H1 (cell line): ENCODE results near the gene TRAF6. TPM values are rescaled to one million over a fixed set of nuclear protein-coding genes. Genes with fewer than 3 reads are reported as not detected.

Experiments
- CTCF ChIA-PET: fragments of 300-600 bp; sonication (Branson Sonifier 250); formaldehyde crosslinking; loops from one replicate; lab custom pipeline; 2021; ENCODE audit not compliant: partially characterized antibody; lab: Charles Lee
- POLR2A ChIA-PET: fragments of 300-600 bp; sonication (Branson Sonifier 250); formaldehyde crosslinking; loops from one replicate; lab custom pipeline; 2021; ENCODE audit warnings: inconsistent platforms; ENCODE audit not compliant: partially characterized antibody; lab: Charles Lee
- DNase-seq, 2 experiments: peaks; one replicate each; pipeline versions ENCODE4 v3.0.0 to v3.0.0-alpha.2; 2010 to 2022; ENCODE audit warnings: low spot score in 2 of 2, low read depth in 1 of 2, mixed read lengths in 1 of 2
- FAIRE-seq: peaks from 2 replicates; lab custom pipeline; 2011; peaks lifted over from hg19 to GRCh38; lab: Jason Lieb, UNC
- H2AFZ ChIP-seq: 2 replicates; pipeline ENCODE4 v1.8.1; 2012; ENCODE audit warnings: low read length, inconsistent platforms
- H2AK5ac ChIP-seq: 2 replicates; pipeline ENCODE4 v1.6.1; 2013; ENCODE audit warnings: low read depth, low read length
- H2BK120ac ChIP-seq: replicated peaks from 2 replicates; pipeline ENCODE3; 2013; ENCODE audit warnings: low read depth, low read length, inconsistent platforms
- H2BK12ac ChIP-seq: 2 replicates; pipeline ENCODE4 v1.6.1; 2013; ENCODE audit warnings: low read depth, low read length
- H2BK15ac ChIP-seq: 2 replicates; pipeline ENCODE4 v1.6.1; 2013; ENCODE audit warnings: low read length
- H2BK20ac ChIP-seq: 2 replicates; pipeline ENCODE4 v1.6.1; 2013; ENCODE audit warnings: low read length
- H2BK5ac ChIP-seq: 2 replicates; pipeline ENCODE4 v1.6.1; 2013; ENCODE audit warnings: low read depth, low read length
- H3K14ac ChIP-seq: 2 replicates; pipeline ENCODE4 v1.6.1; 2013; ENCODE audit warnings: inconsistent platforms; ENCODE audit not compliant: insufficient read length
- H3K18ac ChIP-seq: 2 replicates; pipeline ENCODE4 v1.6.1; 2013; ENCODE audit warnings: low read length; ENCODE audit errors: extremely low read depth
- H3K23ac ChIP-seq: 2 replicates; pipeline ENCODE4 v1.6.1; 2013; ENCODE audit warnings: inconsistent platforms; ENCODE audit not compliant: insufficient read length
- H3K23me2 ChIP-seq: 2 replicates; pipeline ENCODE4 v1.6.1; 2013; ENCODE audit warnings: low read depth, low read length
- H3K27ac ChIP-seq: 2 replicates; pipeline ENCODE4 v1.6.1; 2011; ENCODE audit warnings: low read depth, low read length, inconsistent platforms
- H3K27me3 ChIP-seq, 4 experiments: replicated peaks in 1 of 4; 1 replicate in 1 of 4; 2 replicates in 3 of 4; pipeline versions ENCODE4 v1.6.1 to v1.8.1; 2011 to 2013; ENCODE audit warnings: low read length in 3 of 4, mild to moderate bottlenecking in 3 of 4, inconsistent platforms in 2 of 4, mixed read lengths in 2 of 4, moderate library complexity in 1 of 4; ENCODE audit not compliant: control insufficient read depth in 3 of 4, insufficient read depth in 3 of 4; ENCODE audit errors: extremely low read depth in 1 of 4
- H3K36me3 ChIP-seq, 4 experiments: 2 replicates each; pipeline versions ENCODE4 v1.6.1 to v1.8.1; 2011 to 2013; ENCODE audit warnings: mild to moderate bottlenecking in 4 of 4, low read length in 3 of 4, moderate library complexity in 2 of 4, control low read depth in 1 of 4, inconsistent platforms in 1 of 4; ENCODE audit not compliant: insufficient read depth in 4 of 4, control insufficient read depth in 2 of 4
- H3K4ac ChIP-seq: replicated peaks from 2 replicates; pipeline ENCODE3; 2013; ENCODE audit warnings: low read length, low read depth, mixed read lengths, inconsistent platforms; ENCODE audit not compliant: insufficient read length
- H3K4me1 ChIP-seq, 4 experiments: replicated peaks in 1 of 4; 1 replicate in 1 of 4; 2 replicates in 3 of 4; pipeline versions ENCODE4 v1.6.1 to v1.8.1; 2011 to 2013; ENCODE audit warnings: low read length in 3 of 4, inconsistent platforms in 2 of 4, mixed read lengths in 1 of 4; ENCODE audit not compliant: insufficient read depth in 4 of 4, control insufficient read depth in 3 of 4
- H3K4me2 ChIP-seq, 2 experiments: 2 replicates each; pipeline versions ENCODE4 v1.6.1 to v1.8.1; 2011 to 2013; ENCODE audit warnings: low read depth in 2 of 2, low read length in 2 of 2, control low read depth in 1 of 2, inconsistent platforms in 1 of 2, mild to moderate bottlenecking in 1 of 2; ENCODE audit not compliant: insufficient read depth in 1 of 2
- H3K4me3 ChIP-seq, 4 experiments: fragments of 200-600, 300-600 bp in 1 of 4; sonication (generic), shearing (Covaris generic), sonication (Bioruptor Twin) in 1 of 4; 2 replicates each; pipeline versions ENCODE4 v1.5.1 to v1.8.1; 2011 to 2016; ENCODE audit warnings: low read length in 4 of 4, low read depth in 3 of 4, control low read depth in 2 of 4, inconsistent platforms in 2 of 4, mild to moderate bottlenecking in 2 of 4, mixed read lengths in 1 of 4, moderate library complexity in 1 of 4; ENCODE audit not compliant: insufficient read depth in 2 of 4; ENCODE audit errors: extremely low read depth in 1 of 4
- H3K56ac ChIP-seq: replicated peaks from 2 replicates; pipeline ENCODE3; 2013; ENCODE audit warnings: low read depth, mild to moderate bottlenecking, mixed read lengths, low read length, inconsistent platforms; ENCODE audit not compliant: insufficient read length
- H3K79me1 ChIP-seq: 2 replicates; pipeline ENCODE4 v1.6.1; 2013; ENCODE audit warnings: low read depth, low read length, control low read depth
- H3K79me2 ChIP-seq, 2 experiments: 2 replicates each; pipeline versions ENCODE4 v1.6.1 to v1.8.1; 2012 to 2013; ENCODE audit warnings: low read length in 2 of 2, mild to moderate bottlenecking in 2 of 2, inconsistent platforms in 1 of 2; ENCODE audit not compliant: insufficient read depth in 2 of 2, control insufficient read depth in 1 of 2
- H3K9ac ChIP-seq, 4 experiments: replicated peaks in 1 of 4; 1 replicate in 1 of 4; 2 replicates in 3 of 4; pipeline versions ENCODE4 v1.6.1 to v1.8.1; 2011 to 2013; ENCODE audit warnings: low read depth in 3 of 4, low read length in 3 of 4, control low read depth in 2 of 4, mild to moderate bottlenecking in 2 of 4, moderate library complexity in 2 of 4, inconsistent platforms in 1 of 4; ENCODE audit errors: extremely low read depth in 1 of 4
- H3K9me3 ChIP-seq, 2 experiments: 2 replicates each; pipeline versions ENCODE4 v1.6.1 to v1.8.1; 2012 to 2013; ENCODE audit warnings: mild to moderate bottlenecking in 2 of 2, moderate library complexity in 2 of 2, control low read depth in 1 of 2, inconsistent platforms in 1 of 2, low read depth in 1 of 2, low read length in 1 of 2, mixed read lengths in 1 of 2; ENCODE audit not compliant: insufficient read depth in 2 of 2
- H4K20me1 ChIP-seq, 2 experiments: replicated peaks in 1 of 2; 2 replicates each; pipeline versions ENCODE3 to v1.8.1; 2011 to 2013; ENCODE audit warnings: inconsistent platforms in 2 of 2, low read length in 2 of 2, mild to moderate bottlenecking in 1 of 2; ENCODE audit not compliant: insufficient read depth in 2 of 2, control insufficient read depth in 1 of 2
- H4K5ac ChIP-seq: 2 replicates; pipeline ENCODE4 v1.6.1; 2013; ENCODE audit warnings: low read length, low read depth, mixed read lengths, inconsistent platforms; ENCODE audit not compliant: insufficient read length
- H4K8ac ChIP-seq: 2 replicates; pipeline ENCODE4 v1.8.0; 2013; ENCODE audit warnings: mild to moderate bottlenecking, moderate library complexity, low read length, inconsistent platforms; ENCODE audit not compliant: insufficient read depth; ENCODE audit errors: extremely low read depth
- H4K91ac ChIP-seq: replicated peaks from 2 replicates; pipeline ENCODE3; 2013; ENCODE audit warnings: low read length, mixed read lengths, inconsistent platforms; ENCODE audit not compliant: insufficient read length
- ASH2L ChIP-seq: fragments of 200-600, 300-600 bp; sonication (generic); IDR thresholded peaks from one replicate; pipeline ENCODE4 v1.7.1; 2017; ENCODE audit warnings: low read length
- FOSL1 ChIP-seq: IDR thresholded peaks from 2 replicates; pipeline ENCODE4 v1.6.1; 2011; ENCODE audit warnings: mild to moderate bottlenecking, low read depth, low read length, moderate library complexity; ENCODE audit not compliant: insufficient read depth
- JUN ChIP-seq: IDR thresholded peaks from 2 replicates; pipeline ENCODE4 v1.6.1; 2011; ENCODE audit warnings: low read depth, mild to moderate bottlenecking, improper control_type of control experiment, low read length
- polyA plus RNA-seq, 7 experiments: library from polyadenylated mRNA; depleted of rRNA in 3 of 7; stranded (reverse) in 5 of 7; unstranded in 2 of 7; fragments of >200 nt in 5 of 7; fragments of 200-250 nt in 2 of 7; gene quantifications; 1 replicate in 5 of 7; 2 replicates in 1 of 7; 4 replicates in 1 of 7; pipeline versions ENCODE4 v1.2.1 to v1.2.3, GENCODE V29; 2011 to 2013; ENCODE audit warnings: missing spikeins in 2 of 7, mixed read lengths in 2 of 7
- total RNA-seq: library from RNA; stranded (reverse); fragmentation: NEBNext Ultra II Directional; extraction: Animal tissue kit (Norgen Biotek cat#: 25700); gene quantifications from 2 replicates; pipeline ENCODE4 v1.2.1, GENCODE V29; 2021

Gene TRAF6
- total and polyA plus RNA-seq, 2 of the 8 experiments (the other 6 are each of a cell fraction or from before 2014, with no cell fraction given), result 4.6 to 8.8 TPM

DNA sequence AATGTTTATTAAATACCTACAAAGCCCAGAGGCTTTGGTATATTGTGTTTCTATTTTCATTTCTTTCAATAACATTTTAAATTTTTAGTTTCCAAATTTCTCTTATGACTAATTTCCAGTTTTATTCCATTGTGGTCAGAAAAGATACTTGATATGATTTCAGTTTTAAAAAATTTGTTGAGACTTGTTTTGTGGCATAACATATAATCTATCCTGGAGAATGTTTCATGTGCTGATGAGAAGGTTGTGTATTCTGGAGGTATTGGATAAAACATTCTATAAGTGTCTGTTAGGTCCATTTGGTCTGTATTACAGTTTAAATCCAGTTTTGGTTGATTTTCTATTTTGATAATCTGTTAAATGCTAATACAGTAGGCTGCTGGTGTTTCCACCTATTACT lies 47.9 kb upstream of the TRAF6 start:
- no peak overlapping the region for H3K18ac ChIP-seq
- peaks cover 0 to 3% of the 10 kb centered on the region in 2 experiments; a peak in 1 of 4 replicates for H3K9me3 ChIP-seq
- no peaks in the 10 kb centered on the region for H3K79me1 ChIP-seq
- no peak overlapping the region for H2BK5ac ChIP-seq
- H2BK20ac ChIP-seq, result no peak overlapping the region
- no peak overlapping the region for H2BK15ac ChIP-seq
- no peak overlapping the region for H3K9ac ChIP-seq
- H2BK120ac ChIP-seq, result no peak overlapping the region
- H3K36me3 ChIP-seq, result no peaks in the 10 kb centered on the region; a peak in 1 of 8 replicates
- no peaks in the 10 kb centered on the region for H4K20me1 ChIP-seq
- TF ChIP-seq ASH2L (no peak), JUN (no peak), FOSL1 (no peak)
- TF ChIP-seq, all 59 proteins: peak for 0
- no peak overlapping the region for H4K91ac ChIP-seq
- no peak for FAIRE-seq
- no peaks in the 10 kb centered on the region for H3K79me2 ChIP-seq
- POLR2A ChIA-PET, result no interaction called here
- H3K14ac ChIP-seq, result no peak overlapping the region
- H3K23me2 ChIP-seq, result no peaks in the 10 kb centered on the region
- no peak overlapping the region for H2AFZ ChIP-seq
- H4K5ac ChIP-seq, result no peak overlapping the region
- CTCF ChIA-PET, result no interaction called here
- H3K23ac ChIP-seq, result no peak overlapping the region
- H3K56ac ChIP-seq, result no peak overlapping the region
- H3K4me1 ChIP-seq, result no peaks in the 10 kb centered on the region
- H3K27me3 ChIP-seq, result no peaks in the 10 kb centered on the region
- no peak for DNase-seq
- no peak overlapping the region for H3K4ac ChIP-seq
- H3K4me2 ChIP-seq, result no peak overlapping the region
- H2BK12ac ChIP-seq, result no peak overlapping the region
- no peak overlapping the region for H3K27ac ChIP-seq
- no peak overlapping the region for H2AK5ac ChIP-seq
- no peak overlapping the region for H3K4me3 ChIP-seq
- H4K8ac ChIP-seq, result no peak overlapping the region
